HTR-8/SVneo (cell line): ENCODE results near the gene KRTAP10-8.
"Not testable (repeated sequence)": the region's sequence is repeated elsewhere in the genome, so short reads cannot be mapped to it uniquely, and the experiment has no call there.

Source experiments
- DNase-seq: peaks from one replicate; pipeline ENCODE4 v3.0.0; 2011; ENCODE audit warnings: low spot score, mixed read lengths; ENCODE audit not compliant: insufficient read length
- FAIRE-seq: peaks from 2 replicates; lab custom pipeline; 2011; peaks lifted over from hg19 to GRCh38; lab: Jason Lieb, UNC

KRTAP10-8 gene

DNA sequence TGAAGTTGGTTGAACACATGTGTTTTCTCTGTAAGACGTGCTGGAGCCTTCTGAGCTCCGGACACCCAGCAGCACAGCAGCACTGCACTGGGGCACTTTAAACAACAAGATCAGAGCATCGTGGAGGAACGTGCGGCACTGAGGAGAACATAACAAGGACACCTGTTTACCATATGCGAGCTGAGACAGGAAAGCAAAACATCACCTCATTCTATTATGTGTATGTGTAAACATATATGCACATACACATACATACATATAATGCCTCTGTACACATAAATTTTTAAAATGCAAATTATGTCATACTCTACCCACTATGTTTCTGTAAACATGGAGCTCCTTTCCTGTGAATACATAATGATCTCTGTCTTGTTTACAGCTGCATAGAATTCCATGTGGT is 16.4 kb upstream of the KRTAP10-8 start:
- no peak for DNase-seq
- no peak for FAIRE-seq

DNA sequence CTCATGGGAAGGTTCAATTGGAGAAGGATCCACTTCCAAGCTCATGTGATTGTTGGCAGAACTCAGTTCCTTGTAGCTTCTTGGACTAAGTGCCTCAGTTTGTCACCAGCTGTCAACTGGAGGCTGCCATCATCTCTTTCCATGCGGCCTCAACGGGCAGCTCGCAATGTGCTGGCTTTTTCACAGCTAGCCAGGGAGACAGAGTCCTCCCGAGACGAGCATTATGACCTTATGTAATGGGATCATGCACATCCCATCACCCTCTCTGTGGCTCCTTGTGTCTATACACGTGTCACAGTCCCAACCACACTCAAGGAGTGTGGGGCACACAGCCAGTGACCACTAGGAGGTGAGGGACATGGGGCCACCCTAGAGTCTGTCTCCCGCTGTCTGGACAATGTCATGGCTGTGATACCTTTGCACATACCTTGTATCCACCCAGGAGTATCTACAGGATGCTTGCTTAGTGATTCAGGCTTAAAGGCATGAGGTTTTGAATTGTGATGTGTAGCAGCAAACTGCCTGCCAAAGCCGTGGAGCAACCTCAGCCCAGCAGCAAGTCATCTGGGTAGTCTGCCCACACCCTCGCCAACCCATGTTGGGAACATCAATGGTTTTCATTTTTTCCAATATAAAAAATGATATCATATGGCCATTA is 15.7 kb upstream of the KRTAP10-8 start:
- DNase-seq (no peak), FAIRE-seq (no peak)

DNA sequence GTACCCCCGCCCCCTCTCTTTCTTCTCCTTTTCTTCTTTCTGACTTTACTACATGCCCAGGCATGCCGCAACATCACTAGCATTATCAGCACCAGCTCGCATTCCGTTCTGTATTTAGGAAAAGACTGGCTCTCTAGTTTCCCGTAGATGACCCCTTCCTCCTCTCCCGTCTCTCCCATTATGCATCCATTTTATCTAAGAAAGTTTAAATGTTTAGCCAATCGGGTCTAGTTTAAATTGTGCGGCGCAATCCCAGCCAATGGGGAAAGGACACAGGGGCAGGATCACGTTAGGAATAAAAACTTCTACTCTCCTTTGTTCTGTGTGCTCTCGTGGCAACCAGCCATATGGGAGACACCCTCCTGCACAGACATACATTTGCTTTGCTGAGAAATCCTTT is 13.8 kb upstream of the KRTAP10-8 start:
- FAIRE-seq: no peak
- DNase-seq: no peak

DNA sequence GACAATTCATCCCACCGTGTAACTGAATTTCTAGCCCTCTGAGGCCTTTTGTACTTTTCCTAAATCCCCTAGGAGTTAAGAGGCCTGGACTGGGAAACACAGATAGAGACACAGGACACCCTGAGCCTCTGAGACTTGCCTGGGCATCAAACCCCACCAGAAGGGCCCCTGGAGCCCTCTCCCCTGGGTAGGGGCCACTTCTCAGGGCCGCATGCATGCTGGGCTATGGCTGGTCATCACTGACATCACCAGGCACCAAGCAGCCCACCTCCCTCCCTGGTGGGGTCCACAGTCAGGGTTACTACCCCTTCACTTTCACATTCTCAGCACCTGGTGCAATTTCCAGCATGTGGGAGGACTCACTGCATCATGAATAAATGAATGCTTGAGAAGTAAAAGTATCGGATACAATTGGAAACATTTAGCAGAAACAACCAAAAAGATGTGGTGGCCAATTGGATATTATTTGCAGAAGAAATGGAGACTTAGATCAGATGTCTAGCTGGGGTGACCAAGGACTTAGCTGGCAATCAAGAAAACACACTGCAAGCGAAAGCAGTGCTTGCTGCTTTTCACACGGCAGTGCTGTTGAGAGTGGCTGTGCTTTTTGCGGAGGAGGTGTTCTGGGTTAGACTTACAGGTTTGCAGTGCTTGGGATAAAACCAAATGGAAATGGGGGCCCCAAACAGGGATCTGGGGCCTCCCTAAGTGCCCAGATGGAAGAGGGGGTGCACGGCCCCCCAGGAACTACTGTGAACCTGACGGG is 12.4 kb upstream of the KRTAP10-8 start:
- FAIRE-seq (no peak), DNase-seq (no peak)

DNA sequence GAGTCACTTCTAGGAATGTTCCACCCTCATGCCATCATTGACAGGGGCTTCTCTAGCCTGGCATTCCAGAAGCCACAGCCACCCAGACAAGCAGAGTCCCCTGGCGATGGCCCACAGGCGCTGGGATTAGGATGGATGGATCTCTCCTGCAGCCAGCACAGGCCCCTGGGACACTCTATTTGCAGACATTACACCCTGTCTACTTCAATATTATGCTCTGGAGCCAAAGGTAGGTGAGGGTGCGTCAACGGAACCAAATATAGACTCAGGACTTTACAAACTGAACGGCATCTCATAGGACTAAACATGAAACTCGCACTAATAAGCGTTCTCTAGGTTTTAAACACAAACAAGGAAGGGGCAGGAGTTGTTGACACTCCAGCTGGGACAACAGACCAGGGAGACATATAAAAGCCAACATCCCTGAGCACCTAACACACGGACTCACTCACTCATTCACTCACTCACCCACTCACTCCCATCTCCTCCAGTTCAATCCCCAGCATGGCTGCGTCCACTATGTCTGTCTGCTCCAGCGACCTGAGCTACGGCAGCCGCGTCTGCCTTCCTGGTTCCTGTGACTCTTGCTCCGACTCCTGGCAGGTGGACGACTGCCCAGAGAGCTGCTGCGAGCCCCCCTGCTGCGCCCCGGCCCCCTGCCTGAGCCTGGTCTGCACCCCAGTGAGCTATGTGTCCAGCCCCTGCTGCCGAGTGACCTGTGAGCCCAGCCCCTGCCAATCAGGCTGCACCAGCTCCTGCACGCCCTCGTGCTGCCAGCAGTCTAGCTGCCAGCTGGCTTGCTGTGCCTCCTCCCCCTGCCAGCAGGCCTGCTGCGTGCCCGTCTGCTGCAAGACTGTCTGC is 11.5 kb upstream of the KRTAP10-8 start, which contains the start of gene KRTAP10-7:
Gene KRTAP10-7 (plus strand): TSS at position 480 of the 861 bp plus-strand sequence. CDS start 25 bp downstream, at position 505.
- DNase-seq, FAIRE-seq: not testable (repeated sequence)

DNA sequence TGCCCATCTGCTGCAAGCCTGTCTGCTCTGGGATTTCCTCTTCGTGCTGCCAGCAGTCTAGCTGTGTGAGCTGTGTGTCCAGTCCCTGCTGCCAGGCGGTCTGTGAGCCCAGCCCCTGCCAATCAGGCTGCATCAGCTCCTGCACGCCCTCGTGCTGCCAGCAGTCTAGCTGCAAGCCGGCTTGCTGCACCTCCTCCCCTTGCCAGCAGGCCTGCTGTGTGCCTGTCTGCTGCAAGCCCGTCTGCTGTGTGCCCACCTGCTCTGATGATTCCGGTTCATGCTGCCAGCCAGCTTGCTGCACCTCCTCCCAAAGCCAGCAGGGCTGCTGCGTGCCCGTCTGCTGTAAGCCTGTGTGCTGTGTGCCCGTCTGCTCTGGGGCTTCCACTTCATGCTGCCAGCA is 10.8 kb upstream of the KRTAP10-8 start:
- FAIRE-seq, DNase-seq: not testable (repeated sequence)

DNA sequence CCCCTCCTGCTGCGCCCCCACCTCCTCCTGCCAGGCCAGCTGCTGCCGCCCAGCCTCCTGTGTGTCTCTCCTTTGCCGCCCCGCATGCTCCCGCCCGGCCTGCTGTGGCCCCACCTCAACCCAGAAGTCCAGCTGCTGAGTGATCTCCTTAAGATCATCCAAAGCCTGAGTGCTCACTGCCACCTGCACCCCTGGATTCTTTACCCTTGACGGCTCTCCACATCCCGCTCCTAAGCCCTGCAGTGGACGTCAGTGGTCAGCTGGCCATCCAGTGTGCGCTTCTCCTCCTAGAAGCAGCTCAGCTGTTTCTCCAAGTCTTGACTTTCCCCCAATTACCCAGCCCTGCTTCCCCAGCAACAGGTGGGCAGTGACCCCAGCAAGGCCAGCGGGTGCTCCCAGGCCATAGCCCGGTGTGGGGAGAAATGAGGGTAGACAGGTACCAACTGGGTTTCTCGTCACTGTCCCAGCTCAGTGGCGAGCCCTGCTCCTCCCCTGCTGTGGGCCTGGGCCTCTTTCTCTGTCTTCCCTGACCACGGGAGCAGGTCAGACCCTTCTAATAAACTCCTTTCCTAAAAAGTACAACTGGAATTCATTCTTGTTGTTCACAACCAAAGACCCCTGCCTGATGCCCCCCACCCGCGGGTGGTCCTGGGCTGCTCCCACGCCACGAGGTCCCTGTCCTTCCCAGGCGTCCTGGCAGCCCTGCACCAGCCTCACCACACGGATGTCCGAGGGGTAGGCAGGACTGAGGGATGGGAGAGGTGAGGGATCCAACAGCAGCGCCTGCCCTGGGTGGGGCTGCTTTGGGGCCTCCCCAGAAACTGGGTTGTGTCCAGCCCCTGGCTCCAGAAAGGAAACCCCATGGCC is 10.1 kb upstream of the KRTAP10-8 start:
- DNase-seq (no peak), FAIRE-seq (no peak)

DNA sequence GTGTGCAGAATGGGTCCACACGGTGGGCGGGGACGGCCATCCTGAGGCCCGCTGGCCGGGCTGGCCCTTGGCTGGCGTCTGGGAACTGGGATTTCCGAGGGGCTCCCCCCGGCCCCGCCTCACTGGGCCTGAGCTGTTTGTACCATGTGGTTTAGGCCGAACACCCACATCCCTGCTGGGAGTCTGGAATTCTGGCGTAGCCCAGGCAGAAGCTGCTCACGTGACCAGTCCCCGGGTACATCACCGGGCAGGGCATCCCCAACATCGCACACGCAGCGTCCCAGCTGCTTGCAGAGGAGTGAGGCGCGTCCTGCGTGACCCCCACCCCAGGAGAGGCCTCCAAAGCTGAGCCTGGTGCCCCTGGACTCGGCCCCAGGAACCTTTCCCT is 9.4 kb upstream of the KRTAP10-8 start:
- DNase-seq: no peak
- no peak for FAIRE-seq

DNA sequence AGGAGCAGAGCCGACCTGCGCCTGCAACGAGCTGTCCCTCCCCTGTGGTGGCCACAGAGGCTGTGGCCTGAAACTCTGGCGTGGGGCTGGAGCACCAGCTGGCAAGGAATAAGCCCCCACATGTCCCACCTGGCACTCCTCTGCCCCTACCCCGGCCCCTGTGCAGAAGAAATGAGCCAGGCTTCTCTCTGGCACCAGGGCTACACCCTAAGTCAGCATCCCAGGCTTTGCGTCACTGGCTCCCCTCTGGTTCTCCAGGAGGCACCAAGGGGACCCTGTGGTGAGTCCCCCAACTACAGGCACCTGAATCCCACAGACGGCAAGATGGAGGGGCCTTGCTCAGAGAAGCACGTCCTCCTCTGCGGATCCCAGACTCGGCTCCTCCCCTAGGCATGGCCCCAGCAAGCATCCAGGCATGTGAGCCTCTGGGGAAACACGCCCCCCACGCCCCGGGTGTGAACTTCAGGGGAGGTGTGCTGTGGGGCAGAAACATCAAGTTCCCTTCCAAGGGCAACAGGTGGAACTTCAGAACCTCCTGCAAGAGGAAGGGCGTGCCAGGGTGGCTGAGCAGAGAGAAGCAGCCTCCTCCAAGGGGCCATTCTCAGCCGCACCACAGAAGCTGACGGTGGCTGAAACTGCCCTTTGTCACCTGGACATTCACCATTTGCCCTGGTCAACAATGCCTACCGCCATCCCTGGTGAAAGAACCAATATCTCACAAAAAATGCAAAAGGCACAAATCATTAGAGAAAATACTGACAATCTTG is 8.6 kb upstream of the KRTAP10-8 start:
- FAIRE-seq (no peak), DNase-seq (no peak)

DNA sequence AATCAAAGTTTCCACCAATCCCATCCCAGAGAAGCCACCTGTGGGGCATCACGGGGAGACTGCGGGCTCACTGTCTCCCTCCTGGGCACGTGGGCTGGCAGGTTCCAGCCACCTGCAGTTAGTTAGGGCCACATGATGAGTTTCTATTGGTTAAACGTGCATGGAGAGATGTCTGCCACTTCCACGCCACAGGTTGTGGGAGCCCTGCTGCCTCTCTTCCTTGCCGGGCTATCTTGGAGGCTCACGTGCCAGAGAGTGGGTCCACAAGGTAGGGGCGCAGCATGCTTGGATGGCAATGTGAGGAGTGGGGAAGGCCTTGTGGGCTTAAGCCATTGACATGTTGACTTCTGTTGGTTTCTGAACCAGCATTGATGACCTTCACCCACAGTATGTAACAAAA is 8.0 kb upstream of the KRTAP10-8 start:
- DNase-seq: no peak
- no peak for FAIRE-seq

DNA sequence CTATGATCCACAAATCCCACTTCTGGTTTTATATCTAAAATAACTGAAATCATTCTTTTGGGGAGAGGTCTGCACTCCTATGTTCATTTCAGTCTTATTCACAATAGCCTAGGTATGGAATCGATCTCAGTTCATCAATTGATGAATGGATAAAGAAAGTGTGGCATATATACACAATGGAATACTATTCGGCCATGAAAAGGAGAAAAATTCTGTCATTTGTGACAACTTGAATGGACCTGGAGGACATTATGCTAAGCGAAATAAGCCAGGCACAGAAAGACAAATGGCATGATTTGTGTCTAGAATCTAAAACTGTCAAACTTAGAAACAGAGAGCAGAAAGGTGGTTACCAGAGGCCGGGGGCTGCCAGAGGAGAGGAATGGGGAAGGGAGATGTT is 5.4 kb upstream of the KRTAP10-8 start:
- no peak for FAIRE-seq
- no peak for DNase-seq

DNA sequence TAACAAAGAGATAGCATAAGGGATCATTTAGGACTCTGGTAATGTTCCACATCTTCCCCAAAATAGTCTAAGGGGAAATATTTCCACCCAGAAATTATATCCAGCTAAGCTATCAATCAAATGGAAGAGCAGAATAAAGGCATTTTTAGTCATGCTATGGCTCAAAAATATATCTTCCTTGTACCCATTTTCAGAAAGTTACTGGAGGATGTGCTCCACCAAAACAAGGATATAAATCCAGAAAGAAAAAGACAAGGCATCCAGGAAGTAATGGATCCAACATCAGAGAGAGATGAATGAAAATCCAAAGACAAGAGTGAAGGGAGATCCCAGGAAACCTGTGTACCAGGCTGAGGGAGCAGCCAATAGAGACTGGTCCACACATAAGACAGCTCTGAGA is 2.7 kb upstream of the KRTAP10-8 start:
- FAIRE-seq (no peak), DNase-seq (no peak)

DNA sequence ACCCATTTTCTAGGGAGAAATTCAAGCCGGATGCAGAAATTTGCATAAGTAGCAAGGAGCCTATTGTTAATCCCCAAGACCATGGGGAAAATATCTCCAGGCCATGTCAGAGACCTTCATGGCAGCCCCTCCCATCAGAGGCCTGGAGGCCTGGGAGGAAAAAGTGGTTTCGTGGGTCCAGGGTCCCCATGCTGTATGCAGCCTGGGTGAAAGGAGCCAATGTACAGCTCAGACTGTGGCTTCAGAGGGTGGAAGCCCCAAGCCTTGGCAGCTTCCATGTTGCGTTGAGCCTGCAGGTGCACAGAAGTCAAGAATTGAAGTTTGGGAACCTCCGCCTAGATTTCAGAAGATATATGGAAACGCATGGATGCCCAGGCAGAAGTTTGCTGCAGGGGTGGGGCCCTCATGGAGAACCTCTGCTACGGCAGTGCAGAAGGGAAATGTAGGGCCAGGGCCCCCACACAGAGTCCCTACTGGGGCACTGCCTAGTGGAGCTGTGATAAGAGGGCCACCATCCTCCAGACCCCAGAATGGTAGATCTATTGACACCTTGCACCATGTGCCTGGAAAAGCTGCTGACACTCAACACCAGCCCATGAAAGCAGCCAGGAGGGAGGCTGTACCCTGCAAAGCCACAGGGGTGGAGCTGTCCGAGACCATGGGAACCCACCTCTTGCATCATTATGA is 1.6 kb upstream of the KRTAP10-8 start:
- not testable (repeated sequence) for DNase-seq, FAIRE-seq

DNA sequence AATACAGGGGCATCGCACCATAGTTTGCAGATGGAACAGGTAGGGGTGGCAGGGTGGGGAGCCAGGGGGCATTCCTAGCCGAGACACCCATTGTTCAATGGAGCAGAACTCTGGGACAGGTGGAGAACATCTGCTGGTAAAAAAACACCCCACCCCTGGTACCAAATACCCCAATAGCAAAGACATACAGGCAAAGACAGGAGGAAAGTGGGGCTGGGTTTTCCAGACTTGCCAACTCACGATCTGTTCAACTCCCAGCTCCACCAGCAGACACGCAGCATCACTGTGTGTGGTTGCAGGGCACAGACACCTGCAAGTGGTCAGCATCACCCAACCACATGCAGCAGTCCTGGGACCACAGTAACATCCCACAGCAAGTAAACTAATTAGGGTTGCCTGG is 328 bp upstream of the KRTAP10-8 start:
- DNase-seq (no peak), FAIRE-seq (no peak)

DNA sequence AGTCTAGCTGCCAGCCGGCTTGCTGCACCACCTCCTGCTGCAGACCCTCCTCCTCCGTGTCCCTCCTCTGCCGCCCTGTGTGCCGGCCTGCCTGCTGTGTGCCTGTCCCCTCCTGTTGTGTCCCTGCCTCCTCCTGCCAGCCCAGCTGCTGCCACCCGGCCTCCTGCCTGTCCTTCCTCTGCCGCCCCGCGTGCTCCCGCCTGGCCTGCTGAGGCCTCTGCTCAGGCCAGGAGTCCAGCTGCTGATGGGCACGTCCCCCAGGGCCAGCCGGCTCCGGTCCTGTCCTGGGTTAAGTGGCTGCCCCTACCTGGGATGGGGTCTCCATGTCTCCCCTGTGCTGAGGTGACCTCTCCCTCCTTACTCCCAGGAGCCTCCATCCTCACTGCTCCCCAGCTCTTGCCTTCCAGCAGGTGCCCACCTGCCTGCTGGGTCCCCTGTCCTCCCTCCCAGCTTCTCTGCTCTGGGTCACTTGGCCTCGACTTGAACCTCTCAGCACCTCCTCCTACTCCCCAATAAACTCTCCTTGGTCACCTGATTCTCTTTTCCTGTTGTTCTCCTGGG is 870 bp downstream of the KRTAP10-8 start:
- FAIRE-seq (no peak), DNase-seq (no peak)

DNA sequence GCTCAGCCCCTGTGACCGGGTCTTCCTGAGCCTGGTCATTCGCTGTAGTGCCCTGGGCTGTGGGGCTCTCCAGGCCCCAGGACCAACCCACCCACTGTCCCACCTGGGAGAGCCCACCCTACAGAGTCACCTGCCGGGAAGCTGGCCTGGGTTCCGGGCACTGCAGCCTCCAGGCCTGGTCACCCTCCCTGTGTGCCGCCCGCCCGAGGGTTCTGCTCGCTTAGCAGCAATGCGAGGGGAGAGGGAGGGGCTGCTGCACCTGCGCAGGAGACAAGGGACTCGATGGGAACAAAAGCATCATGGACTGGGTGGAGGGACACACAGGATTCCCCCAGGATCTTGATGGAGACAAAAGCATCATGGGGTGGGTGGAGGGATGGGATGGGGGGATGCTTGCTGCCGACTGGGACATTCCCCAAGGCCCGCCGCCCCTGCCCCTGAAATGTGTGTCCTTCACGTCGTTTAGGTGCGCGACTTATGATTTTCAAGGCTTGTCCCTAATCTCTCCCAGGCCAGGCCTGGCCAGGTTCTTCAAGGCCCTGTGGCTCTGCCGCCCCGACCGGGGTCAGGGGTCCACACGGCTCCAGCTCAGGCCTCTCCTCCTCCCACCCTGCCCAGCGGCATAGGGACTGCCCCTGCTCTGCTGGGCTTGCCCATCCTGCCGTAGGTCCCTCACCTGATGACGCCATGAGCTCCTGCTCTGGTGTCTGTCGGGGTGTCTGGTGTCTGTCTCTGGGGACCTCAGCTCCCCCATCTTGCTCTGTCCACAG is 1.7 kb downstream of the KRTAP10-8 start:
- DNase-seq: no peak
- FAIRE-seq: no peak

DNA sequence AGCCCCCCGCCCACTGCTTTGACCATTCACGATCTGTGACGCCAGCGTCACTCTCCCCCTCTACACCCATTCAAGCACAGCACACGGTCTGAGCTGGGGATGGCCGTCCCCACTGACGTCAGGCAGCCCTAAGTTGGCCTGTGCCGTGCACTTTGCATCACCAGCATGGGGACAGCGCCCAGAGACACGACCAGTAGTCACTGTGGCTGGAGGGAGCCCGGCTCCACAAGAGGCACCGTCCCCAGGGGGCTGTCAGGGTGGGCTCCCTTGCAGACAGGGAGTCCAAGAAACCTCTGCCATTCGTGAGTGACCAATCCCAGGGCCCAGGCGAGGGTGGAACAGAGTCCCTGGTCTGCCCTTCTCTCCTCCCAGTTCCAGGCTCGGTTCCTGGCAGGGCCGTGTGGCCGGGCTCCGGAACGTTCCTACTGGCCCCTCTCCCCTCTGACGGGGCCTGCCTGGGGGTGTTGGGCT is 2.3 kb downstream of the KRTAP10-8 start:
- FAIRE-seq (no peak), DNase-seq (no peak)
